HPDE6-E6E7 (cell line): ENCODE data around the gene ADD1.

ENCODE experiments used
- DNase-seq: peaks from one replicate; pipeline ENCODE4 v3.0.0; 2011; ENCODE audit warnings: missing footprints; ENCODE audit errors: extremely low spot score

Gene ADD1

GRCh38 chr4:2843263-2843940, at the start of gene ADD1:
Gene ADD1, plus strand, starts transcription at chr4:2843844. Its CDS starts 32,072 bp downstream, at chr4:2875916.
- DNase-seq = peak; percentile 96

GRCh38 chr4:2794486-2795299, 49.0 kb upstream of the ADD1 start:
- no peak for DNase-seq

DNA sequence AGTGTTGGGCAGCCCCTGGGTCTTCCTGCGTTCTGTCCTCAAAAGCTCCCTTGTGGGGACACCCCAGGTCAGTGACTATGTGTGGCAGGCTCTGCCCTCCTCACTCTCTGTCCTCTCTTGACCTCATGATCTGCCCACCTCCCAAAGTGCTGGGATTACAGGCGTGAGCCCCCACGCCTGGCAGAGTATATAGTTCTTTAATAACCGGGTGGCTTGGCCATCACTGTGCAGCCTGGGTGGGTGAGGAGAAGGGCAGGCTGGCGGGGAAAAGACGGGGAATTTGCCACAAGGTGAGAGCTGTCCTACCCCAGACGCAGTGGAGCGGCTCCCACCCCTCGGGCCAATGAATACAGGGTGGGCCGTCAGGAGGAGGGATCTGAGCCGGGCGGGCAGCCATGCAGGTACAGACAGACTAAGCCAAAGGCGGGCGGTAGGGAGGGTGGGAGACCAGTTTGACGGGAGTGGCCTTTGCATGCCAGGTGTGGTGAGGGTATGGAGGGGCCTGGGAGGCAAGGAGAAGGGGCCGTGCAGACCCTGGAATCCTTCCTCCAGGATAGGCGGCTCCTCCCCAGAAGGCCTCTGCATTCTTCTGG, 48.2 kb upstream of the ADD1 start:
- DNase-seq = no peak

- DNase-seq = peak; percentile 84
Observed at GRCh38 chr4:2795893-2796848, 47.5 kb upstream of the ADD1 start.

DNA sequence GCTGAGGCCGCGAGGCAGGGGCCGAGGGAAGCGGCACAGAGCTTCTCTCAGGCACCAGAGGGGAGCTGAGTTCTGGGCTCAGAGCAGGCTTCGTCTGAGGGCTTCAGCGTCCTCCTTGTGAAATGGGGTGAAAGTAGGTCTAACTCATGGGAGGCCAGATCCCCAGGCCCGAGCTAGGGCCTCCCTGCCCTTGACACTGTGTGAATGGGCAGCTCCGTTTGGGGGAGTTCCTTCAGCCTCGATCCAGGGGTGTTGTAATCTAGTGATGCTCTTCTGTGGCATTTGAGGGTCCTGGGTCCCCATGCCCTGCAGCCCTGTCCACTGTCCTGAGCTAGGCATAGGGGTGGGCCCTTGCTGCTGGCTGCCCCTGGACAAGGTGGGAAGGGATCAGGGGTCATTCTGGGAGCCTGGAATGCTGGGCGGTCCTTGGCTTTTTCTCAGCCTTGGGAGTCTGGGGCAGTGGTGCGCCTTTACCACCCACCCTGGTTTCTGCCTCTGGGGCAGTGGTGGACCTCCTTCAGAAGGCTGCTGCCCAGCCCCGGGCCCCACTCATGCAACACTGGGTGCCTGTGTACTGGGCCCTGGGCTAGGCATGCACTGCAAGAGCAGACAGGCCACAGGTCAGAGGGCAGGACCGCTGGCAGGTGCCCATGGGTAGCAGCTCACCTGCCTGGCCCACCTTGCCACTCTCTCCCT, 46.6 kb upstream of the ADD1 start:
- DNase-seq = no peak

- no peak for DNase-seq
Observed at GRCh38 chr4:2797545-2798305, 45.9 kb upstream of the ADD1 start.

- DNase-seq = no peak
Observed at GRCh38 chr4:2798399-2799223, 45.0 kb upstream of the ADD1 start.

GRCh38 chr4:2799224-2799911, 44.3 kb upstream of the ADD1 start:
- no peak for DNase-seq

GRCh38 chr4:2799971-2800690, 43.5 kb upstream of the ADD1 start:
- no peak for DNase-seq

- no peak for DNase-seq
Observed at GRCh38 chr4:2800691-2801596, 42.7 kb upstream of the ADD1 start.

DNA sequence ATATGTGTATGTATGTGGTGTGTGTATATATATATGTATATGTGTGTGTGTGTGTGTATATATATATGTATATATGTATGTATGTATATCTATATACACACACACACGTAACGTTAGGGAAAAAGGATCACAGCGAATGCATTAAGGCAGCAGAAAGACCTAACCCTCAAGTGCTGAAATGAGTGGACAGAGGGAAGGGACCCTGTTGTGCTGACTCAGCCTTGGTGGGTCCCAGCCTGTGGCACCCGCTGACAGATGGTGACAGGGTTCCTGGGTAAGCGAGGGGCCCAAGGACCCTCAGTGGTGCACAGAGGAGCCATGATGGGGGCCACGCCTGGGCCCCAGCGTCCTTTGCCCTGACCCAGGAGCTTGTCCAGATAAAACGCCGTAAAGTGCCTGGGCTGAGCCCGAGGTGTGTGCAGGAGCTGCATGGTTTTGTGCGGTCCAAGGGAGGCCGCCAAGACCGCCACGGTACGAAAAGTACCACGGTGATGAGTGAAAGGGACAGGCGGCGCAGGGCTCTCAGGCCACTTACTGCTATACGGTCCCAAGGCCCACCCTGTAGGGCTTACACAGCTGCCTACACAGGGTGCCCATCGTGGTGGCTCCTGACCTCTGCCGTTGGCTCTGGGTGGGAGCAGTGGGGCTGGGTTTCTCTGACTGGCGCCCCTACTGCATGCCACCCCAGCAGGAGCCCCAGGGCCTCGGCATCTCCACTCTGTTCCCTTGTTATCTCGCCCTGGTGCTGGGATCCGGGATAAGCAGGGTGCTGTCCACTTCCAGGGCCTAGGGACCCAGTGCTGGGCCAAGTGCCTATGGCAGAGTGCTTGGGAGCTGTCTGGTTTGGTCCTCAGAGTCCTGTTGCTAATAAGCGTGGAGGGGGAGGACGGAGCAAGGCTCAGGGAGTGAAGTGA, 40.8 kb upstream of the ADD1 start:
- no peak for DNase-seq

DNA sequence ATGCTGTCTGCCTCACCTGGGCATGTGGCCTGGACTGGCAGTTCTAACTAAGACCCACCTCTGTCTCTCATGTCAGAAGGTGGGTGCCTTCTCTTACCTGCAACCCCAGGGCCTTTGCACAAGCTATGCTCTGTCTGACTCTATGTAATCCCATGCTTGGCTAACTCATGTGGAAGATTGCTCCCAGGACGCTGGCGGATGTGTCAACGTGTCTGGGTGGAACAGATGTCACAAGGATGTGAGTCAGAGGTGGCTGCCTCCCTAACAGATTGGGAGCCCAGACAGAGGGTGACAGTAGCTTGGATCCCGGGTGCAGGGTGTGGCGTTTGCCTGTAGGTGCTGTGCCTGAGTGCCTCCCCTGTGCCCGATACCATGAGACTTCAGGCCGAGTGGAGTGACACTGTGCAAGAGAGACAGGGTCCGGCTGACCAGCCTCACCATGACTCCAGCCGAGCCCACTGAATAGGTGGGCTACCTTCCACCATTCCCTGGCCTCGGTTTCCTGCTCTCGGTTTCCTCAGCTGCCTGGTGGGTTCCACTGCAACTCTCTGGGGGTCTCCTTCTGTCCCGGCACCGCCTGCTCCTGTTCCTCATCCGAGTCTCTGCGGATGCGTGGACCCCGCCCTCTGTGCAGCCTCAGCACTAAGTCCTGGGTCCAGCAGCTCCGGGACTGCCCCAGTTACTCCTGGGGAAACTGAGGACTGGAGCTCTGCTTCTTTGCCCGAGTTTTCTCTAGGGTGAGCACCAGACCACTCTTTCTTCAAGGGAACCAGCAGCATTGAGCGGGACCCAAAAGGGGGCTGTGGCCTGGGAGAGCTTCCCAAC, 39.8 kb upstream of the ADD1 start:
- no peak for DNase-seq

DNA sequence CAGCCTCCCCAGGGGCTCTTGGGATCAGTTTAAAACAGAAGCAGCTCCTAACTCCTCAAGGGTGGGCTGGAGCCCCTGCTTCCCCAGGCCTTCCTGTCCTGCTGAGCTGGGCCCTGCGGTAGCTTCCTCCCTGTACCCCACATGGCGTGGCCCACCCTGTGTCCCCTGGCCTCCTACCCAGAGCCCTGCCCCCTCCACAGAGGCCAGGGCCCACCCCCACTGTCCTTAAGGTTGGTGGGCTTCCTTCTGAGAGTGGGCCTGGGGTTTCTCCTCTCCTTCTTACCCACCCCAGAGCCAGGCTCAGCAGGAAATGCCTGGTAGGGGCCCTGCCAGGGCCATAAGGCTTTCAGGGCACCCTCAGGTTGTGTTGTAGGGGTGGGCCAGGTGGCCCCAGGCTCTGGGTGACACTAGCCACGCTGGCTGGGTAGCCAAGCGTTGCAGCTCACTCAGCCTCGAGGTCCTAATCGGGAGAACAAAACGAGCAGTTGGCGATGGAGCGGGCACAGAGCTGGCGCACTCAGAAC, 39.1 kb upstream of the ADD1 start:
- no peak for DNase-seq

DNA sequence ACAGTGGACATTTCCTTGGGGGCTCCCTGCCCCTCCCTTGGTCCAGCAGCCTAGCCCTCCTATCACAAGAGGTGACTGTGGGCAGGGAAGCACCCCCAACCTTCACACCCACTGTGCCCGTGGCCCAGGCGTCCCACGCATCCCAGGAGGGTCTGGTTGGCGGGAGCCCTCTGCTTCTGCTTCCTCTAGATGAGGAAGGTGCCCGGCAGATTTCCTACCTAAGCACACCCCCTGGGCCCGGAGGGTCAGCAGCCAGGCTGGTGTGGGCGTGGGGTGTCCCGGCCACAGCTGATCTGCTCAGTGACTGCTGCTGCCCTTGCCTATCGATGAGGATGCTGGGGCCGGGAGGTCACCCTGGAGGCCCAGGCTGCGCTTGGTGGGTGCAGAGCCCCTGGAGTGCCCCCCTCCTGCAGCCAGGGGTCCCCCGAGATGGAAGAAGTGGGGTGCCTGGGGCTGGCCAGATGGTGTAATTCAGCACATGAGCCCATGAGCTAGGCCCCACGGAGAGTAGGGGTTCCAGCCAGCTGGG, 38.6 kb upstream of the ADD1 start:
- DNase-seq = no peak
